Fibroblast of upper back skin (primary cell): ENCODE measurements around the gene CDC20B.

Experiments
- DNase-seq: peaks from one replicate; pipeline ENCODE4 v3.0.0-alpha.2; 2013

CDC20B gene, protein sequence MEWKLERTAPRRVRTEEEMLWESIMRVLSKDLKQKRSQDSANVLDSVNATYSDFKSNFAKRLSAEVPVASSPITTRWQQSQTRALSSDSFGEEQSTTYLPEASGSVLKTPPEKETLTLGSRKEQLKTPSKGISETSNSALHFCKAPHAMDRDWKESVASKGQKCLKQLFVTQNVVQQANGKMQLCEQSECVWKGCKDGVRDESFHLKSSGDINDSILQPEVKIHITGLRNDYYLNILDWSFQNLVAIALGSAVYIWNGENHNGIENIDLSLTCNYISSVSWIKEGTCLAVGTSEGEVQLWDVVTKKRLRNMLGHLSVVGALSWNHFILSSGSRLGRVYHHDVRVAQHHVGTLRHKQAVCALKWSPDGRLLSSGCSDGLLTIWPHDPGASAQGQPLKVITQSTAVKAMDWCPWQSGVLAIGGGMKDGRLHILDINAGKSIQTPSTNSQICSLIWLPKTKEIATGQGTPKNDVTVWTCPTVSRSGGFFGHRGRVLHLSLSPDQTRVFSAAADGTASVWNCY

DNA sequence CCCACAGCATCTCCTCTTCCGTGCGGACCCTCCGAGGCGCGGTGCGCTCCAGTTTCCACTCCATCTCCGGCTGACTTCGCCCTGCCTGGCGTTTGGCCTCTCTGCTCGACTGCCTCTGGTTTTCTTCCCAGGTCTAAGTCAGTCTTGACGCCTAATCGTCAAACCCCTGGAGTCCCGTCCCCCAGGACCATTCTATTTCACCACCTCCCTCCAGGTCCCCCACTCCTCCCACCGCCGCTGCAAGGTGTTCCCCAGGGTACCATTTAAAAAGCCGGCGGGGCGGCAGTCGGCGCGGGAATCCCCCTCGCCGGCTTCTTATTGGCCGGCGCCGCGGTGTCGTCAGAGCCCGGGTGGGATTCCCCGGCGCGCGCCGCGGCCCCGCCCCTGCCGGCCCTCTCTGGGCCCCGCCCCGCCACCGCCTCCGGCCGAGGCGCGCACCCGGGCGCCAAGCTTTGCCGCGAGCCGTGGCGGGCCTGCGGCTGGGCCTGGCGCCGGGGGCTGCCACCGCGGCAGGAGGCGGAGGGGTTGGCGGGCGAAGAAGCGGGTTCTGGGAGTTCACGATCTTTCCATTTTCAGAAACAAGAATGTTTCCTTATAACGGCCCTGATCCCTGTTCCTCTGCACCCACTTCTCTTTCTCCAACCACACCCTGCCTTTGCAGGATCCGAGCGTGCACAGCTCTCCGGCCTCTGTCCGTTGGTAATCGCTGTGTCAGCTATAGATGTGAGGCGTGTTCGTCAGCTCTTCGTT, at the start of gene CDC20B:
Gene CDC20B (minus strand): TSS at position 241 of the 750 bp plus-strand sequence. CDS start 177 bp downstream, at position 64.
- DNase-seq: peak; percentile 65

DNA sequence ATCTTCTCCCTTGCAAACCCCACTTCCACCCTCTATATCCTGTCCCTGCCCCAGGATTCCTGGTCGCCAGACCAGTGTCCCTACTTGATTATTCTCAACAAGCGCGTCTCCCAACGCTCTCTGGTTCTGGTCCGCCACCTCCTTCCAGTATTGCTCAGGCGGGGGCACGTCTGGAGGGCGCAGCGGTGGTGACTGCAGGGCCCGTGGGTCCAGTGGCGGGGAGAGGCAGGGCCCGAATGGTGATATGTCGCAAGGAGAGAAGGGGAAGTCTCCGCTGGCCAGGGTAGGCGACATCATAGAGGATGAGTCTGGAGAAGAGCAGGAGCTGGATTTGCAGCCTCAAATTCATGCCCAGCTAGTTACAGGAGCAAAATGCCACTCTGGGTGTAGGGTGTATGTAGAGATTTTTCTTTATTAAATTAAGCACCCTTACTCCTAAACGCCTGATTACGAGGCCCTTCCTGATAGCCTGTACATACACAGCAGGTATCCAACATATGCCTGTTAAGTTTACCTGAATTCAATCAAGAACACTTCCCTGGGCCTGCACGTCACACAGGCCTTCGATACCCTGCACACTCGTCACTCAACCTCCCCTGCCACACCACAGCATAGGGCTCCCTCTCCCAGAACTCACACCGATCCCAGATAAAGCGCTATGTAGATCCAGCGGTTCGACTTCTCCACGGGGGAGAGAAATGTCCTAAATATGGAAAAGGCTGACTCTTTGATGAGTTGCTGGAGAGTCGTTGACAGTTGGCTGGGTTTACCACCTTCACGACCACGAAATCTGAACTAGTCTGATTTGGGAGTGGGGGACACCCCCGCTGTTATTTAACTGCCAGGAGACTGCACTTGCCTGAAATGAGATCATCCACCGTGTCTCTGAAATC, 49.4 kb upstream of the CDC20B start:
- DNase-seq: no peak

- no peak for DNase-seq
Measured at GRCh38 chr5:55220433-55221185, 47.6 kb upstream of the CDC20B start.

- DNase-seq: no peak
Measured at GRCh38 chr5:55219770-55220169, 46.8 kb upstream of the CDC20B start.

- no peak for DNase-seq
Measured at GRCh38 chr5:55218967-55219366, 46.0 kb upstream of the CDC20B start.

DNA sequence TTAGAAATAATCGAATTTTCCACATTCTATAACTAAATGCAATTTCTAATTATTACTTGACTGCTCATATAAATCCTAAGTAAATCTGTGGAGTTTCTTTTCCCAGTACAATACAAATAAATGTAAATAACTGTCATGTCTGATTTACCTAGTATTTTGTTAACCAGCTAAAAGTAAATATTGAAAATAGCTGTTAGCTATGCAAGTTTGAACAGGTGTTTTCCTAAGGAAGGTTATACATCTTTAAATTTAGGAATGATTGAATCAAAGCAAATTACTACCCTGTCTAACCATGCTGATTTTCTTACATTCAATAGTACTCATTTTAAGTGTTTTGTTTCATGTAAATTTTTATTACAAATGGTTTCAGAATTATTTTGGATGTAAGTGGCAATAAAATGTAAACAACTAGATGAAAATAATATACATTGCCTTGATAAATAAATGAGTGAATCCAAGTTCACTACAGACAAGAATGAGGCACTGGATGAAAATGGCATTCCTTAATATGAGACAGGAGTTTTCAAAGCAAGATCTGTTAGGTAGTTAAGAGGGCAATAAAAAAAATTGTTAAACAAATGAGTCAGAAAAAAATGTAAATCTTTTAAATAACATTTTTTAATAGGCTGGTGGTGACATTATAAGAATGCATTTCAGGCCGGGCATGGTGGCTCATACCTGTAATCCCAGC, 38.4 kb upstream of the CDC20B start:
- no peak for DNase-seq

- no peak for DNase-seq
Measured at GRCh38 chr5:55205001-55205400, 32.0 kb upstream of the CDC20B start.

DNA sequence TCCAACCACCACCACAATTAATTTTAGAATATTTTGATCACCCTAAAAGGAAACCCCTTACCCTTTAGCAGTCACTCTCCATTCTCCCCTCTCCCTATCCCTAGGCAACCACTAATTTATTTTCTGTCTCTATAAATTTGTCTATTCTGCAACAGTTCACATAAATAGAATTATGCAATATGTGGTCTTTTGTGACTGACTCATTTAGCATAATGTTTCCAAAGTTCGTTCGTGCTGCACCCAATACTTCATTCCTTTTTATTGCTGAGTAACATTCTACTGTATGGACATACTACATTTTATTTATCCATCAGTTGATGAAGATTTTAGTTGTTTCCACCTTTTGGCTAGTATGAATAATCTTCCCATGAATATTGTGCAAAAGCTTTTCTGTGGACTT, 18.2 kb upstream of the CDC20B start:
- no peak for DNase-seq

DNA sequence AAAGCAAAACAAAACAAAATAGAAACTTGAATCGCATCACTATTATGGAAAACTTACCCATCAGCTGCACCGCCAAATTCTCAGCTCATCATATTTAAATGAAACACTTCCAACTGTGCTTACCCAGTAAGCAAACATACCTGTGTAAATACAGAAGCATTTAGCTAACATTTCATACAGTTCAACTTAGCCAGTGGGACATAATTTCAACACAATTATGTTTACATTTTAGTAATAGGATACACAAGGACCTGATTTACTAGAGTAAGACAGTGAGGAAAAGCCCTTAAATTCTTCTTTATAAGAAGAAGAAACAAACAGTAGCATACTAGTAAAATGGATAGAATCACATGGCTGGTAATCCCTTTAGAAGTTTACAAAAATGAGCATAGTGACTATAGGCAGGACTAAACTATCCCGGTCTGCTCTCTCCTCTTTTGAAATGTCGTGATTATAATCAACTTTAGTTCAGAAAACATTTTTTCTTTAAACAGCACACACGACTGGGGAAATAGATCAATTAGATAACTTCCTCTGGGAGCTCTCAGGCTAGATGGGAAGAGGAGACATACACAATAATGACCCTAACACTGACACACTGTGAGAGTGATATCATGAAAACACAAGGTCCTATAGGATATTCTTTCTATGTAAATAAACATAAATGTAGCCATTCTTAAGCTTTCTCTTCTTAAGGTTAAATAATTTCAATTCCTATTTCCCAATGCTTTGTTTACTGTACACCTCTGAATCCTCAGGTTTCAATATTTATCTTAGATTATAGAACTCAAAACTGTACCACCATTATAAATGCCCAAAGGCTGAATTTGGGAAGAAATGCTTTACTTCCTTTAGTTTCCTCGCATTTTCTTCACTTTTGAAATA, 15.9 kb upstream of the CDC20B start:
- no peak for DNase-seq

- no peak for DNase-seq
Measured at GRCh38 chr5:55187370-55187769, 14.4 kb upstream of the CDC20B start.

DNA sequence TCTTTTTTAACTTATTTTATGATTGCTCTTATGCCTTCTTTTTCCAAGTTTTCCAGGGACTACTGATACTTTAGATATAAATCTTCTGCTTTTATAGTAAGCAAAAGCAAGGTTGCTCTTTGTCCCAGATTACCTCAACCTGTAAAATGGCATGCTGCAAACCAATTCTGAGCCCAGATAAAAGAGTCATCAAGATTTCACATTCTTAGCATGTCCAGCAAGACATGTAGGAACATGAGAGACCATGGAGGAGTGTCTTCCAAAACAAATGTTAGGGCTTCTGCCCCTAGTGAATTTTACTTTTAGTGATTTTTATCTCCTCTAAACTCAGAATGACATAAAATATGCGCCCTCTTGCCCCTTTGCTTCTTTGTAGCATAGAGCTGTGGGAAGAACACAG, 7.0 kb upstream of the CDC20B start:
- DNase-seq: no peak

- DNase-seq: no peak
Measured at GRCh38 chr5:55177078-55177477, 4.1 kb upstream of the CDC20B start.

DNA sequence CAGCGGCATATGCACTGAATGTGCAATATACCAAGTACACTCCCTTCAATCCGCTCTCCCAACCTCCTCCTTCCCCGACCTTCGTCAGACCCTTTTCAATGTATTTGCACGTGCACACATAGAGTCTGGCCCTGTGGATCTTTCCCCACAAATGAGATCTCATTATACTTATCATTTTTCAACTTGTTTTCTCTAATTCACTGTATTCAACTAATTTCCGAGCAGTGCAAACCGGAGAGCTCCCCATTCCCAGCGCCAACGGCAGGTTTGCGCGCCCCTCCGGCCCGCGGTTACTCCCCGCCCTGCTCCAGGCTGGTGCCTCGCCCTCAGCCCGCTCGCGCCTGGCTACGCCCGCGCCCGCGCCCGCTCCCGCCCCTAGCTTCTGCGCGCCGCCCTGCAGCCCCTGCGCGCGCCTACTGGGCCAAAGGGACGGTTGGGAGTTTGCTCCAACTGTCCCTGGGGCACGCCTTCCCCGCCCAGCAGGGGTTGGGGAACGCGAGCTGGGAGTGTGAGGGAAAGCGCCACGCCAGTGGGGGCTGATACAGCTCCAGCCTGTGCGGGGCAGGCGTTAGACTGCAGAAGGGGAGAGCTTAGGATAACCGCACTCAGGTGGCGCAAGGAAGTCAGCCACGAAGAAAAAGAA, 3.3 kb upstream of the CDC20B start:
- no peak for DNase-seq

DNA sequence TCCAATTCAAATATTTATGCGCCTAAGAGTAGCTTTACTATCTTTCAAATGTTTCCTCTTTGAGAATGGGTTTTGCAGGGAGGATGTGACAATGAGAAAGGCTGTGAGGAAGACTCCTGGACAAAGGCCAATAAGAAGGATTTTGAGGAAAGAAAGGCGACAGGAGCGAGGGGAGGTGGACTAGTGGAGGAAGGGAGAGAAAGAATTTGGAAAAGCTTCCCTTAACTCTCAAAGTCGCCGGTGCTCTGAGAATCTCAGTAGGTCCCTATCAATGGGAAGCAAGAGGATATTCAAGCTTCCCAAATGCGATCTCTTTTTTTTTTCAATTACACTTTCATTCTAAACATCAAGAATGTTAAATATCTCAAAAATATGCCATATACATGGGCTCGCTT, 2.8 kb upstream of the CDC20B start:
- no peak for DNase-seq

DNA sequence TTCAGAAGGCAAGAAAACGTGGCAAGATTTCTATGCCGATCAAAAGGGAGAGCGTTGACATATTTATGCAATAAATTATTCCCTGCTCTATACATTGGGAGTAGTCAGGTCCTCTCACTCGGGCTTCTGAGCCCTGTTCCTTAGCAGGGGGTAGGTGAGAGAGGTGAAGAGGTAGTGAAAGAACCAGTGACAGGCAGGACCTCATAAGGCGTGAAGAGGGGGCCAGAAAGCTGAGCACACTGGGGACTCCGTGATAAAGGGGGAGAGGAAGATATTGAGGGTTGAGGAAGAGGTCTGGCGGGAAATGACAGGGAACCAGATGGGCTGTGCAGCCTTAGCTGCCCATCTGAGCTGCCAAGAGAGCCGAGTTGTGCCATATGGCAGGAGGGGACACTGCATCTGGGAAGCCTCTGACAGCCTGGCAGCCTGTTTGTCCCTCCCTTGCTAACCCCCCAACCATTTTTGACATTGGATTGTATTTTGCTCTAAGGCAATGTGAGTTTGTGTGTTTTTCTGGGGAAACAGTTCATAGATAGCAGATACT, 782 bp upstream of the CDC20B start:
- DNase-seq: no peak

DNA sequence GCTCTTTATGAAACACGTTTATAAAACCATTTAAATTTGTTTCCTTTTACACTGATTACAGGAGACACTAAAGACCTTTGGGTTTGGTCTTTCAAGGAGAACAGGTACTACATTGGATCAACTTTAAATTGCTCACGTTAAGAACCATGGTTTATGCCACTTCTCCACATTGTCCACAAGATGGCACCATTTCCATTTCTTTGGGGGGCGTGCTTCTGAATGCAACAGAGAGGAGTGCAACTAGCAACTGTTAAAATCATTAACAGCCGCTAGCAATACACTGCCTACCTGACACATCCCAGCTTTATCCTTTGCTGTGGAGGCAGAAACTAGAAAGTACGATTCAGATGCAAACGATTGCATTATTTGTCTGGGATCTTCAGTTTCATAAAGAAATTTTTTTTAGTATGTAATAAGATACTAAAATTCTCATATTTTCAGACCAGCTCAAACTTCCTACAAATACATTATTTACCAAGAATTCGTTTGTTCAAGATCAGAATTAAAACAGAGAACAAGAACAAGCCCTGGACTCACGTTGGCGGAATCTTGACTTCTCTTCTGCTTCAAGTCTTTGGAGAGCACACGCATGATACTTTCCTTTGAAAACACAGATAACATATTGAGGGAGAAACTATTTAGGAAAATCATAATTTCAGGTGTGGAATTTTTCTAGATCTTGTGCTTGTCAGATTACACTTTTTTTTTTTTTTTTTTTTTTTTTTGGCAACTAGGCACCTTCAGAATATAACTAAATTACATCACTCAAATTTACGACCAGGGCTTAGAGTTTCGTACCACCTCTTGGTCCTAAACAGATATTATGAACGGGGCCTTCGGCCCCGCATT, 702 bp downstream of the CDC20B start:
- DNase-seq: peak; percentile 78

GRCh38 chr5:55171471-55171870, 1.5 kb downstream of the CDC20B start:
- no peak for DNase-seq

GRCh38 chr5:55162666-55163065, 10.3 kb downstream of the CDC20B start:
- DNase-seq: no peak
